Measurements from ENCODE around the gene ITGB5.

ITGB5 gene

DNA sequence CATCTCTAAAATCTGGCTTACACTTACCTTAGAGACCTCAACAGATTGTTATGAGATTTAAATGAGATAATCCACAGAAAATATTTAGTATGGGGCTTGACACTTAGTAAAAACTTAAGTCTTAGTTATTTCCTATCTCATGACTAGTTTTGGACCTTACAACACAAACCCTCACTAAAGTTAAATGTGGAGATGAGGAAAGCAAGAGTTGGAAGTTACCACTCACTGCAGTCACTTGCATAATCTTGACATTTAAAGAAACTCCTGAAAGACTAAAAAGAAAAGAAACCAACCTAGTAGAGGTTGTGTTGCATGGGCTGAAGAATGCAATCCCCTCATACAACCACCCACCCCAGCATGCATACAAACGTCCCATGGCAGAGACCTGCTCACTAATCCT is 40.1 kb downstream of the ITGB5 start:
- no peaks in the 10 kb centered on the region for H3K4me1 ChIP-seq (ENCODE audit: insufficient read depth, low read length, severe bottlenecking)
- TF ChIP-seq EZH2 (IDR thresholded peaks at IDR 0.05; ENCODE audit: borderline replicate concordance, low read length): no peak
- TF ChIP-seq, protein P1, sequence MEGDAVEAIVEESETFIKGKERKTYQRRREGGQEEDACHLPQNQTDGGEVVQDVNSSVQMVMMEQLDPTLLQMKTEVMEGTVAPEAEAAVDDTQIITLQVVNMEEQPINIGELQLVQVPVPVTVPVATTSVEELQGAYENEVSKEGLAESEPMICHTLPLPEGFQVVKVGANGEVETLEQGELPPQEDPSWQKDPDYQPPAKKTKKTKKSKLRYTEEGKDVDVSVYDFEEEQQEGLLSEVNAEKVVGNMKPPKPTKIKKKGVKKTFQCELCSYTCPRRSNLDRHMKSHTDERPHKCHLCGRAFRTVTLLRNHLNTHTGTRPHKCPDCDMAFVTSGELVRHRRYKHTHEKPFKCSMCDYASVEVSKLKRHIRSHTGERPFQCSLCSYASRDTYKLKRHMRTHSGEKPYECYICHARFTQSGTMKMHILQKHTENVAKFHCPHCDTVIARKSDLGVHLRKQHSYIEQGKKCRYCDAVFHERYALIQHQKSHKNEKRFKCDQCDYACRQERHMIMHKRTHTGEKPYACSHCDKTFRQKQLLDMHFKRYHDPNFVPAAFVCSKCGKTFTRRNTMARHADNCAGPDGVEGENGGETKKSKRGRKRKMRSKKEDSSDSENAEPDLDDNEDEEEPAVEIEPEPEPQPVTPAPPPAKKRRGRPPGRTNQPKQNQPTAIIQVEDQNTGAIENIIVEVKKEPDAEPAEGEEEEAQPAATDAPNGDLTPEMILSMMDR (IDR thresholded peaks at IDR 0.05; ENCODE audit: low read length): no peak

DNA sequence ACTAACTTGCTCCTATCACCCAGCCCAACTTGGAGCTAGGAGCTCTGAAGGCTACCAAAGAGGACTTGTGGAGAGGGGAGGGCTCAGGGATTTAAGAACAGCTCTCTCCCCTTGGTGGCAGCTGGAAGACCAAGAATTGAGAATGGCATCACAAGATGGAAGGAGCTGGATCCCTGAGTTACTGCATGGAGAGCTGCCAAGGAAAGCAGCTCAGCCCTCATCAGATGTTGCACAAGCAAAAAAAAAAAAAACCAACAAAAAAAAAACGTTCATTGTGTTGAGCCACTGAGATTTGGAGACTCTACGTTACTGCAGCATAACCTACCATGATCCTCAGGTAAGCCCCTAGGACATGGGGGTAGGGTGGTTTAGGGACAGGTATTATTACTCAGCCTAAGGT is 41.0 kb downstream of the ITGB5 start:
- H3K4me3 ChIP-seq (ENCODE audit: low read depth, low read length, poor library complexity, severe bottlenecking): no peak overlapping the region
- TF ChIP-seq, protein P1 (IDR thresholded peaks at IDR 0.05; ENCODE audit: low read length): no peak
- TF ChIP-seq EZH2 (IDR thresholded peaks at IDR 0.05; ENCODE audit: borderline replicate concordance, low read length): no peak
- no peak overlapping the region for H3K9ac ChIP-seq (ENCODE audit: low read length)
- no peaks in the 10 kb centered on the region for H4K20me1 ChIP-seq (ENCODE audit: insufficient read depth, low read length)
- no peak overlapping the region for H2AFZ ChIP-seq (ENCODE audit: low read length)
- no peaks in the 10 kb centered on the region for H3K79me2 ChIP-seq (ENCODE audit: insufficient read depth, low read length)
- no peaks in the 10 kb centered on the region for H3F3A ChIP-seq (ENCODE audit: insufficient read depth, low read length)
- no peaks in the 10 kb centered on the region for H3K27me3 ChIP-seq (ENCODE audit: insufficient read depth, low read length)
- no peak overlapping the region for H3K27ac ChIP-seq (ENCODE audit: low read depth, low read length, poor library complexity, severe bottlenecking)
- no peaks in the 10 kb centered on the region for H3K36me3 ChIP-seq (ENCODE audit: insufficient read depth, low read length)
- no peaks in the 10 kb centered on the region for H3K4me1 ChIP-seq (ENCODE audit: insufficient read depth, low read length, severe bottlenecking)
- no peak overlapping the region for H3K4me2 ChIP-seq (ENCODE audit: low read length)
- H3K9me3 ChIP-seq (ENCODE audit: low read length): no peaks in the 10 kb centered on the region
- no peaks in the 10 kb centered on the region for H3K9me2 ChIP-seq (ENCODE audit: low read depth, low read length)

More for the DNA sequence above, 40.1 kb downstream of the ITGB5 start:
- Histone ChIP-seq H3K4me3 (ENCODE audit: low read depth, low read length, poor library complexity, severe bottlenecking) (no peak overlapping the region), H3K4me2 (ENCODE audit: low read length) (no peak overlapping the region), H2AFZ (ENCODE audit: low read length) (no peak overlapping the region), H3K9me3 (ENCODE audit: low read length) (no peaks in the 10 kb centered on the region), H3K9ac (ENCODE audit: low read length) (no peak overlapping the region), H3F3A (ENCODE audit: insufficient read depth, low read length) (no peaks in the 10 kb centered on the region), H3K27ac (ENCODE audit: low read depth, low read length, poor library complexity, severe bottlenecking) (no peak overlapping the region), H3K79me2 (ENCODE audit: insufficient read depth, low read length) (no peaks in the 10 kb centered on the region), H3K36me3 (ENCODE audit: insufficient read depth, low read length) (no peaks in the 10 kb centered on the region), H3K27me3 (ENCODE audit: insufficient read depth, low read length) (no peaks in the 10 kb centered on the region), H3K9me2 (ENCODE audit: low read depth, low read length) (no peaks in the 10 kb centered on the region), H4K20me1 (ENCODE audit: insufficient read depth, low read length) (no peaks in the 10 kb centered on the region)

DNA sequence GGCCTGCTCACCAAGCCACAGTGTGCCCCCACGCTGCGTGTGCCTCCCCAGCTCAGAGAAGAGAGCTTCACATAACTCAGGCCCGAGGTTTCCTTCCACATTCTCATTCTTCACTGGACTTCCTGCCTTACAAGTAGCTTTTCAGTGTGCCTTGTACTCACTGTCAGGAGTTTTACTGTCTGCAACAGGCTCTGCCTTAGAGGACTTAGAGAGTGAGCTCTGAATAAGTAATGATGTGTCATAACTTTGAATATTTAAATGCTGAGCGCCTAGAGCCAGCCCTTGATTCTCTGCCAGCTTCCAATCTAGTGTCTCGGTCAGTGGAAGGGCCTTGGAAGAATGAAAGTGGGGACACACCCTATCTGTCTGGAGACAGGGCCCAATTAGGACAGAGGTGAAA is 41.8 kb downstream of the ITGB5 start:
- no peak overlapping the region for H3K27ac ChIP-seq (ENCODE audit: low read depth, low read length, poor library complexity, severe bottlenecking)
- no peak for TF ChIP-seq EZH2 (IDR thresholded peaks at IDR 0.05; ENCODE audit: borderline replicate concordance, low read length)
- TF ChIP-seq, protein P1 (IDR thresholded peaks at IDR 0.05; ENCODE audit: low read length): no peak
- H4K20me1 ChIP-seq (ENCODE audit: insufficient read depth, low read length): no peaks in the 10 kb centered on the region
- H2AFZ ChIP-seq (ENCODE audit: low read length): no peak overlapping the region
- H3K4me3 ChIP-seq (ENCODE audit: low read depth, low read length, poor library complexity, severe bottlenecking): no peak overlapping the region
- no peak overlapping the region for H3K9ac ChIP-seq (ENCODE audit: low read length)
- H3K4me2 ChIP-seq (ENCODE audit: low read length): no peak overlapping the region
- no peaks in the 10 kb centered on the region for H3K9me2 ChIP-seq (ENCODE audit: low read depth, low read length)
- H3K9me3 ChIP-seq (ENCODE audit: low read length): no peaks in the 10 kb centered on the region
- no peaks in the 10 kb centered on the region for H3K36me3 ChIP-seq (ENCODE audit: insufficient read depth, low read length)
- no peaks in the 10 kb centered on the region for H3K79me2 ChIP-seq (ENCODE audit: insufficient read depth, low read length)
- H3K4me1 ChIP-seq (ENCODE audit: insufficient read depth, low read length, severe bottlenecking): no peaks in the 10 kb centered on the region
- no peaks in the 10 kb centered on the region for H3K27me3 ChIP-seq (ENCODE audit: insufficient read depth, low read length)
- H3F3A ChIP-seq (ENCODE audit: insufficient read depth, low read length): no peaks in the 10 kb centered on the region

All from OCI-LY1 (cell line).